Panc1 (cell line): ENCODE results near the gene C3orf49. TPM values are rescaled to one million over a fixed set of nuclear protein-coding genes. Genes with fewer than 3 reads are reported as not detected.
A peak's percentile ranks its signal among the peaks of the same experiment; 100 is the strongest.

Source experiments
- ATAC-seq: fragments of 200-7000 bp; cut with Tn5 transposase; 2 replicates; pipeline ENCODE4 v1.9.1; 2020; ENCODE audit warnings: mild to moderate bottlenecking, moderate library complexity
- BruUV-seq: library from RNA; stranded (reverse); fragments of 400-500 nt; replicated peaks from 2 replicates; lab custom pipeline; 2021; lab: Mats Ljungman, UMichigan
- CTCF ChIA-PET: fragments of 300-600 bp; sonication (Branson Sonifier 250); formaldehyde crosslinking; loops from one replicate; lab custom pipeline; 2022; ENCODE audit warnings: antibody characterized with exemption; lab: Charles Lee
- POLR2A ChIA-PET: fragments of 300-600 bp; sonication (Branson Sonifier 250); formaldehyde crosslinking; loops from one replicate; lab custom pipeline; 2022; ENCODE audit warnings: antibody characterized with exemption; lab: Charles Lee
- DNase-seq: peaks from one replicate; pipeline ENCODE4 v3.0.0-alpha.2; 2010; ENCODE audit warnings: low read depth, low spot score
- H3K27ac ChIP-seq: 2 replicates; pipeline ENCODE4 v1.5.1; 2011; ENCODE audit warnings: mild to moderate bottlenecking, low read length, inconsistent platforms
- H3K27me3 ChIP-seq: fragments of 200-500 bp; sonication (Bioruptor generic); 2 replicates; pipeline ENCODE4 v1.6.0; 2014; ENCODE audit warnings: low read length, inconsistent platforms; ENCODE audit not compliant: control insufficient read depth, insufficient read depth
- H3K36me3 ChIP-seq: fragments of 200-500 bp; sonication (Bioruptor generic); 2 replicates; pipeline ENCODE4 v1.5.1; 2014; ENCODE audit warnings: inconsistent platforms, mild to moderate bottlenecking, low read length, moderate library complexity; ENCODE audit not compliant: control insufficient read depth, insufficient read depth
- H3K4me1 ChIP-seq: 2 replicates; pipeline ENCODE4 v1.5.1; 2011; ENCODE audit warnings: inconsistent platforms, mild to moderate bottlenecking, low read length, moderate library complexity; ENCODE audit not compliant: control insufficient read depth, insufficient read depth
- H3K4me3 ChIP-seq, 2 experiments: 2 replicates each; pipeline ENCODE4 v1.5.1; 2011 to 2012; ENCODE audit warnings: low read depth in 2 of 2, low read length in 2 of 2, mild to moderate bottlenecking in 2 of 2, inconsistent platforms in 1 of 2, moderate library complexity in 1 of 2
- H3K9me3 ChIP-seq: fragments of 200-500 bp; sonication (Bioruptor generic); 2 replicates; pipeline ENCODE4 v1.5.1; 2014; ENCODE audit warnings: low read depth, mild to moderate bottlenecking, inconsistent platforms, low read length, moderate library complexity; ENCODE audit not compliant: control insufficient read depth, insufficient read depth
- CTCF ChIP-seq: fragments of 450-650 bp; IDR thresholded peaks from 2 replicates; pipeline ENCODE4 v1.5.1; 2017; ENCODE audit warnings: mild to moderate bottlenecking
- POLR2AphosphoS5 ChIP-seq: IDR thresholded peaks from 2 replicates; pipeline ENCODE4 v1.6.1; 2012; ENCODE audit warnings: mild to moderate bottlenecking, low read depth, low read length, moderate library complexity
- REST ChIP-seq, 2 experiments: IDR thresholded peaks; 2 replicates each; pipeline ENCODE4 v1.6.1; 2011 to 2012; ENCODE audit warnings: low read depth in 2 of 2, control low read depth in 1 of 2, low read length in 1 of 2, mild to moderate bottlenecking in 1 of 2, moderate library complexity in 1 of 2; ENCODE audit not compliant: insufficient read depth in 1 of 2
- SIN3A ChIP-seq: IDR thresholded peaks from 2 replicates; pipeline ENCODE4 v1.6.1; 2012; ENCODE audit warnings: low read depth, mild to moderate bottlenecking, low read length, moderate library complexity, borderline replicate concordance; ENCODE audit not compliant: insufficient read depth
- TCF7L2 ChIP-seq: IDR thresholded peaks from 2 replicates; pipeline ENCODE4 v1.6.1; 2011; ENCODE audit warnings: mild to moderate bottlenecking, low read depth, low read length, inconsistent platforms
- in situ Hi-C: cut with HindIII; loops from 2 replicates; pipeline ENCODE4 v1.10.0; 2016; ENCODE audit warnings: low sequenced_read_pairs, low pct_unique_long_range_greater_than_20kb
- intact Hi-C: fragments of 100-400 bp; cut with micrococcal nuclease; formaldehyde crosslinking; loops from one replicate; pipeline ENCODE4 v1.10.0; 2022; ENCODE audit not compliant: unreplicated experiment
- total RNA-seq: library from RNA; stranded (reverse); gene quantifications from one replicate; pipeline ENCODE4 v1.2.1, GENCODE V29; 2021; ENCODE audit not compliant: unreplicated experiment

The C3orf49 gene
- total RNA-seq, 1 experiment from 2014 or later: not detected

GRCh38 chr3:63863150-63864007 lies 44.3 kb downstream of the C3orf49 start, which contains the start of the genes ATXN7 and THOC7:
ATXN7 (plus strand) TSS chr3:63863867; CDS start chr3:63912599, 48,732 bp downstream.
THOC7 (minus strand) TSS chr3:63863805; CDS start chr3:63863790, 15 bp downstream.
- peak within 1 kb of the TSS; percentile 70 to 79 for H3K4me3 ChIP-seq
- ATAC-seq (peak; percentile 89), DNase-seq (no peak)
- ChIA-PET CTCF (interaction anchor here (0.7 kb wide), 1 partner anchor 131 kb away, joined by 8 read pairs; no protein-coding TSS in a partner anchor), POLR2A (no interaction called here)
- BruUV-seq: no TSS peak
- H3K4me1 ChIP-seq: peaks cover 3% of the 10 kb centered on the region; the same call in 1 of the 2 replicates
- peak within 1 kb of the TSS; percentile 89 for H3K27ac ChIP-seq
- intact Hi-C loops (no loop called here), in situ Hi-C loops (no loop called here)
- no peaks in the 10 kb centered on the region for H3K27me3 ChIP-seq
- H3K36me3 ChIP-seq: no peaks in the 10 kb centered on the region; the same call in 1 of the 2 replicates
- H3K9me3 ChIP-seq: no peaks in the 10 kb centered on the region
- TF ChIP-seq SIN3A: no peak
- no peak for TF ChIP-seq REST (IDR thresholded peaks at IDR 0.05; ENCODE audit: insufficient read depth in 1 of 2, low read depth in 2 of 2, low read length in 1 of 2)
- TF ChIP-seq CTCF: no peak
- TF ChIP-seq TCF7L2: no peak
- no peak for TF ChIP-seq POLR2AphosphoS5

- H3K36me3 ChIP-seq: no peaks in the 10 kb centered on the region; the same call in 1 of the 2 replicates
- peak overlapping the region; percentile 70 to 79 for H3K4me3 ChIP-seq
- ATAC-seq: peak; percentile 90
- CTCF ChIA-PET: interaction anchor here (0.7 kb wide), 1 partner anchor 130 kb away, joined by 8 read pairs; no protein-coding TSS in a partner anchor
- in situ Hi-C loops: no loop called here
- TF ChIP-seq SIN3A (no peak), POLR2AphosphoS5 (no peak), CTCF (no peak), TCF7L2 (no peak), REST (IDR thresholded peaks at IDR 0.05; ENCODE audit: insufficient read depth in 1 of 2, low read depth in 2 of 2, low read length in 1 of 2) (no peak)
- intact Hi-C loops: no loop called here
- H3K27ac ChIP-seq: peak overlapping the region; percentile 86
- DNase-seq: no peak
- no peaks in the 10 kb centered on the region for H3K27me3 ChIP-seq
- peaks cover 3% of the 10 kb centered on the region; the same call in 1 of the 2 replicates for H3K4me1 ChIP-seq
- POLR2A ChIA-PET: no interaction called here
- no peaks in the 10 kb centered on the region for H3K9me3 ChIP-seq
- BruUV-seq: no TSS peak
Observed at GRCh38 chr3:63864008-63864964, 45.2 kb downstream of the C3orf49 start.
